Dermis microvascular lymphatic vessel endothelial cell (primary cell): ENCODE measurements around the gene PTGES3. TPM values are rescaled to one million over a fixed set of nuclear protein-coding genes. Genes with fewer than 3 reads are reported as not detected.

Experiments
- DNase-seq, 2 donors: peaks; one replicate each; pipeline versions ENCODE4 v3.0.0 to v3.0.0-alpha.2; 2010; ENCODE audit warnings: low read depth in 2 of 2
- total RNA-seq: library from RNA; depleted of rRNA; stranded (reverse); fragments of >200 nt; gene quantifications from 2 replicates; pipeline ENCODE4 v1.2.1, GENCODE V29; 2014

PTGES3 gene
- total RNA-seq, 1 donor from 2014 or later, result 63.4 TPM

DNA sequence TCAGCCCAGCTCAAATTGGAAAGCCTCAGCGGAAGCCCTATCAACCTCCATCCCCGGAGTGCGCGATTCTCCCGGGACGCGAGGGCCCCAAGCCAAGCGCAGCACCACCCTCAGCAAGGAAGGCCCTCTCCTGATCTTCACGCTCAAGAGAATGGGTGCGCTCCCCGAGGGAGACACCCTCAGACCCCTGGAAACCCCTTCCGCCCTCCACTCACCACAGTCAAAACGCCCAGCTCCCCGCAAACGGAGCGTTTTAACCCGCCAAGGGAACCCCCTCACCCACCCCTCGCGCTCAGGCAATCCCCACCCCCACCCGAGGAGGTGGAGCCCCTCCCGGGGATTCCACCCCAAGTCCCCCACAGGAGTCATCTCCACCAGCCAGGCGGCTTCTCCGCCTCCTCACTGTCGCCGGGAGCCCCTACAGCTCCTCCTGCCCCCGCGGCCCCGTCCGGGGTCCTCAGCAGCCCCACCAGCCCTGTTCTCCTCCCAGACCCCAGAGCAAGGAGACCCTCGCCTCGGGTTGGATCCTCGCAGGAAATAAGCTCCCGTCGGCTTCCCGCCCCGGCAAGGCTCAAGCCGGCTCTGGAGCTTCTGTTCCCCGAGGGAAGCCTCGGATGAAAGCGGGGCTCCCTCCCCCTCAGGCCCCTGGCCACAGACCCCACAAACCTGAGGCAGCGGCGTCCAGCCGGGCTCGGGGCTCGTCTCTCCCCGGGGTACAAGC lies 58.5 kb downstream of the PTGES3 start:
- DNase-seq, result peak in 1 of 2 donors; percentile 39

DNA sequence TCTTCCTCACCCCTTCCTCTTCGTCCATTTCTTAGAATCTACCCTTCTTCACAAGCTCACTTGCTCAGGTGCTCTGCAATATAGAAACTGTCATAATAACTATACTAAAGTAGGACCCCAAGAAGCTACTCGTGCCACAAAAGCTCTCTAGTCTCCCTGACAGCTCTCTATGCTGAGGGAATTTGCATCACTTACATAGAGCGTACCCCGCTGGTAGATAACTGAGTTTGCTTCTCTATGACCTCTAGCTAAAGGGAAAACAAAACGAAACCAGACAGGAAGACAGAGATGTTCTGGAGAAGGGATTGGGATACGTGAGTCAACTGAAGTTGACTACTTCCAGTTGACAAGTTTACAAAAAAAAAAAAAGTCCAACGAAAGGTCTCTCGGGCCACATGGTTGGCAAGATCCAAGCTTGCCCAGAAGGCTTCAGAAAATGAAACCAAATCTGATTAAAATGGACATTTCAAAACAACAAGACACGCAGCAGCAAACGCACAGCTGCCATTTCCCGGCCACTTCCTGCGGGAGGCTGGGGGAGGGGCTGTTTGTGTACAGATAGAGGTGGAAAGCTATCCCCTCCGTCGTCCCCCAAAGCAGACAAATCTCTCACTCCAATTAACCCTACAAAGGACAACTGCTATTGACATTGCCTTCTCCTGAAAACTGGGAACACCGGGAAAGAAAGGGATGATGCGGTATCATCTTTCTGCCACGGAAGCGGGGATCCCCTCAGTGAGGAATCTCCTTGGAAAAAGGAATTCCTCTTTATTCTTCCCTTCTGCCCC lies 59.2 kb downstream of the PTGES3 start:
- DNase-seq, result peak; percentile 60 to 72

DNA sequence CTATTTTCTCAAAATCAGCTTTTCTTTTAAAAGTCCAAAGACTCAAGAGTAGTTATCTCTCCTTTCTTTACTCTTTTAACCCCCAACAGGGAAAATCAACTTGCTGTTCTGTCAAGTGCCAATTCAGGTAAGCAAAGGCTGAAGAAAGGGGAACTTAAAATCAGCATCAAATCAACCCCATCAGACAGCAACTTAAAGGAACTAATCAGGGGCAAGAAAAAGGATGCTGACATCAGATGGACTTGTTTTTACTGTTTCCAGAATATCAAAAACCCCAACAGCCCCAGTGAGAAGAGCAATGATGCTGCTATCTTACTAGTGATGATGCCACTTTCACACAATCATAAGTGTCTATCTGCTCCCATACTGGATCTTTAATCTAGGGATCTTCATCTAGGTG lies 61.4 kb downstream of the PTGES3 start:
- DNase-seq, result no peak

DNA sequence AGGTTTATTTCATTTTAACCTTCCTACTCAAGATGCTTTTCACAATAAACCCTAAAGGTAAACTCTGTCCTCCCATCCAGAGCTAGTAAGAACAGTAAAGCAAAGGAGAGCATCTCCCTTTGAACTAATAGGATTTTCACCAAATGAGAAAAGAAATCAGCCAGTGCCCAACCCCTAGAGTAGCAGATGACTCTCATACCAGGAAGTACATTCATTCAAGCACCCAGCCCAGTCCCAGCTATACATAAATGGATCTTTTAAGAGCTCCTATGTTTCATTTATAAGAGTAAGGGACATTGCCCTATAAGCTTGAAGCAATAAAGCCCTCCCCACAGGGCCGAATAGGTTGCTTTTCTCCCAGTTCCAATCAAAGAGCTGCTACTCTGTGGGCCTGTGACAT lies 65.5 kb downstream of the PTGES3 start:
- DNase-seq, result no peak

DNA sequence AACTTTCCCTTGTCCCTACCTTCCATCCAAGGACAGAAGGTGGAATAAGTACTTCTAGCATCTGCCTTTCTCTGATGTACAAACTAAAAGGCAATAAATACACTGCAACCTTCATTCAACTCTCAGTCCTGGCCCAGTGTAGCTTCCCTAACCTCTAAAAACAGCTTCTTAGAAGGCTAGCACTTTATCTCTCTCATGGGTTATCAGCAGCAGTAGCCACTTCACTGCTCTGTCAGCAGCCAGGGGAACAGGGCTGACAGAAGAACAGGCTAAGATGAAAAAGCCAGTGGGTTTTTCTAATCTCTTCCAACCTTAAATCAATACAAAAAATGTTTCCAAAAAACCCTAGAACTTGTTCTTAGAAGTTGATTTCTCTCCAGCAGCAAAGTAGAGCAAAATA lies 71.2 kb downstream of the PTGES3 start:
- DNase-seq, result no peak

DNA sequence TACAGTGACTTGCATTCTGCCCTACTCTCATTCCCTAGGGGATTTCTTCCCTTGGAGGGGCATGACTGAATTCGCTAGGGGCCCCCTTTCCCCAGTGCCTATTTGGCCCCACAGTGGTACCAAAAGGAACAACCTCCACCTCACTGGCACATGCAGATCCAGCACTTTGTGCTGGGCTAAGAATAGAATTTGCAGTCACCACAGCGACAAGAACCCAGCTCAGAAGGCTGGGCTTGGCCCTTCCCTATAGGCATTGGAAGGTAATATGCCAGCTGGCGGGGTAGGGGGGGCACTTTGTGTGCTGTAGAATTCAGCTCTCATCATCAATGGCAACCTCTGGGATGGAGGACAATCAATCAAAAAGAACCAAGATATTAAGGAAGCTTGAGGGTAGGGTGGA lies 71.8 kb downstream of the PTGES3 start:
- DNase-seq, result no peak

DNA sequence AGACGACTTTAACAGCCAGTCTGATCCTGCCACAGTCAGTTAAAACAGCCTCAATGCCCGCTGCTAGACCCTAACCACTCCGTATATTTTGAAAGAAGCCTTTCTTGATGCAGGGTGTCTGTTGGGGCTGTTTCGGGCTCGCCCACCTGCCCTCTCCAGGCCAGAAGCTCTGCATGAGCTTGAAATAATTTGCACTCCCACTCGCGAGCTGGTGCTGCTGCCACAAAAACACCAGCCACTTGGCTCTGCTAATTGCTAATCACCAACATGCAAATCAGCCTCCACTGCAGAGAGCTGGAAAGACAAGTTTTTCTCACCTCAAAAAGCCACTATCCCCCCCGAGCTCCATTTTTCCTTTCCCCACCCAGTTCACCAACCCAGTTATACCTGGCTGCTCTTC lies 73.5 kb downstream of the PTGES3 start:
- no peak for DNase-seq

Other genes starting within 250 kb of the PTGES3 start
- gene TIMELESS, start 238.9 kb downstream of the PTGES3 start, total RNA-seq, result 10.5 and 11.7 TPM in 2 replicates
- 0.26 and 0.51 TPM in 2 replicates for gene MIP, start 233.6 kb downstream of the PTGES3 start, total RNA-seq
- gene SPRYD4, start 219.7 kb downstream of the PTGES3 start, total RNA-seq, result 1.4 and 2.1 TPM in 2 replicates
- 0.13 TPM in 2 replicates for gene GLS2, start 200.1 kb downstream of the PTGES3 start, total RNA-seq
- gene RBMS2, start 166.5 kb downstream of the PTGES3 start, total RNA-seq, result 43.6 and 52.4 TPM in 2 replicates
- gene BAZ2A, start 58.0 kb downstream of the PTGES3 start, total RNA-seq, result 18.2 and 28.2 TPM in 2 replicates
- 504 and 583 TPM in 2 replicates for gene ATP5F1B, start 42.3 kb downstream of the PTGES3 start, total RNA-seq
- gene NACA, start 37.0 kb upstream of the PTGES3 start, total RNA-seq, result 1,019 and 1,042 TPM in 2 replicates
- 4.3 and 8.9 TPM in 2 replicates for gene PRIM1, start 64.0 kb upstream of the PTGES3 start, total RNA-seq
- under 0.01 and 0.13 TPM in 2 replicates for gene HSD17B6, start 75.0 kb upstream of the PTGES3 start, total RNA-seq
- gene SDR9C7, start 246.1 kb upstream of the PTGES3 start, total RNA-seq, result not detected in 2 replicates